Thoracic aorta (tissue), 2 donors: ENCODE results near the gene MAN1C1. TPM values are rescaled to one million over a fixed set of nuclear protein-coding genes. Genes with fewer than 3 reads are reported as not detected.

Experiments
- ATAC-seq: fragments of 150-250 bp; one replicate; pipeline ENCODE4 v1.8.0; 2017; ENCODE audit warnings: low read depth; ENCODE audit not compliant: insufficient number of reproducible peaks, low FRiP score
- DNase-seq: peaks from one replicate; pipeline ENCODE4 v3.0.0-alpha.2; 2020; ENCODE audit warnings: low spot score
- H3K27ac ChIP-seq, 2 donors: fragments of 200-600 bp; sonication (generic); 1 replicate in 1 of 2; 2 replicates in 1 of 2; pipeline ENCODE4 v1.5.1; 2016; ENCODE audit warnings: mild to moderate bottlenecking in 2 of 2, moderate library complexity in 2 of 2
- H3K27me3 ChIP-seq: fragments of 200-600 bp; sonication (generic); replicated peaks from 2 replicates; pipeline ENCODE4 v1.6.0; 2016; ENCODE audit warnings: mild to moderate bottlenecking; ENCODE audit not compliant: insufficient read depth
- H3K36me3 ChIP-seq: fragments of 200-600 bp; sonication (generic); one replicate; pipeline ENCODE4 v1.5.1; 2016
- H3K4me1 ChIP-seq, 2 donors: fragments of 200-600 bp; sonication (generic); 1 replicate in 1 of 2; 2 replicates in 1 of 2; pipeline versions ENCODE4 v1.5.1 to v1.6.0; 2016; ENCODE audit warnings: low read depth in 2 of 2, mild to moderate bottlenecking in 1 of 2; ENCODE audit not compliant: control insufficient read depth in 1 of 2
- H3K4me3 ChIP-seq: fragments of 200-600 bp; sonication (generic); 2 replicates; pipeline ENCODE4 v1.5.1; 2016; ENCODE audit warnings: mild to moderate bottlenecking
- H3K9me3 ChIP-seq: fragments of 200-600 bp; sonication (generic); 2 replicates; pipeline ENCODE4 v1.5.1; 2016
- CTCF ChIP-seq: fragments of 200-600 bp; sonication (generic); IDR thresholded peaks from one replicate; pipeline ENCODE4 v1.5.1; 2019; ENCODE audit warnings: antibody characterized with exemption
- total RNA-seq, 2 donors: library from RNA; depleted of rRNA; stranded (reverse); fragments of >200 nt; gene quantifications; one replicate each; pipeline versions ENCODE4 v1.1.0 to v1.2.3, GENCODE V29; 2016

Gene MAN1C1
- total RNA-seq, 2 donors from 2014 or later = 21.0 to 26.0 TPM

- DNase-seq = no peak
- H3K9me3 ChIP-seq = no peaks in the 10 kb centered on the region
- H3K27me3 ChIP-seq = no peaks in the 10 kb centered on the region
- no peak for TF ChIP-seq CTCF
- ATAC-seq = no peak
- peaks cover 14 to 25% of the 10 kb centered on the region in 2 donors for H3K4me1 ChIP-seq
- H3K36me3 ChIP-seq = no peaks in the 10 kb centered on the region
- H3K27ac ChIP-seq = no peak overlapping the region
- H3K4me3 ChIP-seq = no peak overlapping the region
These were observed 40.7 kb downstream of the MAN1C1 start for GRCh38 chr1:25657121-25657882.

DNA sequence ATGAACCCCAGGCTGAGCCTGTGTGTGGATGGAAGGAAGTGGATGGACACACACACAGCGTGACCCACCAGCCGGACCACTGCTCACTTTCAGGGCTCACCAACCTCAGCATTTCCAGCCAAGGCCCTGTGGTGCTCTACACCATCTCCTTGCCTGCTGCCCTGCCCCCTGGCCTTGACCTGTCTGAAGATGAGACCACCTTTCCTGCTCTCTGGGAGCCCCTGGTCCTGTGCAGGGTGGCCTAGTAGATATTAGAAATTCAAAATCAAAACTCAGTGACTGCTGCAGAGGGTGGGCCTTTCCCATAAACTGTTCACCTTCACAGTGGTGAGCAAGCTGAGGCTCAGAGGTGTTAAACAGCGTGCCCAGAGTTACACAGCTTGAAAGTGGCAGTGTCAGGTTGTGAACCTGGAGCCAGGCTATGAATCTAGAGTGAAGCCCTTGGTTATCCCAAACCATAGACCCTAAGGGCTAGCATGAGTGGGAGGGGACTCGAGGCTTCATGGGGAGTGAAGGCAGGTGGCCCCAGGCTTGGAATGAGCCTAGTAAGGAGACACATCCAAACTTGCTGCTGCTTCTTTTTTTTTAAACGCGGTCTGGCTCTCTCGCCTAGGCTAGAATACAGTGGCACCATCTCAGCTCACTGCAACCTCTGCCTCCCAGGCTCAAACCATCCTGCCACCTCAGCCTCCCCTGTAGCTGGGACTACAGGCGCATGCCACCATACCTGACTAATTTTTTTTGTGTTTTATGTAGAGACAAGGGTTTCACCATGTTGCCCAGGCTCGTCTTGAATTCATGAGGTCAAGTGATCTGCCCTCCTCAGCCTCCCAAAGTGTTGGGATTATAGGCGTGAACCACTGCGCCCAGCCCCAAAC is 41.5 kb downstream of the MAN1C1 start:
- Histone ChIP-seq H3K4me3 (no peak overlapping the region), H3K9me3 (no peaks in the 10 kb centered on the region), H3K36me3 (no peaks in the 10 kb centered on the region), H3K27ac (no peak overlapping the region), H3K4me1 (peaks cover 8 to 17% of the 10 kb centered on the region in 2 donors), H3K27me3 (no peaks in the 10 kb centered on the region)
- ATAC-seq (no peak), DNase-seq (no peak)
- no peak for TF ChIP-seq CTCF

- Histone ChIP-seq H3K9me3 (no peaks in the 10 kb centered on the region), H3K27me3 (no peaks in the 10 kb centered on the region), H3K36me3 (no peaks in the 10 kb centered on the region), H3K4me3 (no peak overlapping the region), H3K27ac (peak overlapping the region; percentile 12 to 31), H3K4me1 (peaks cover 8 to 16% of the 10 kb centered on the region in 2 donors)
- ATAC-seq = no peak
- no peak for TF ChIP-seq CTCF
- no peak for DNase-seq
These were observed 42.3 kb downstream of the MAN1C1 start for GRCh38 chr1:25658791-25659431.

DNA sequence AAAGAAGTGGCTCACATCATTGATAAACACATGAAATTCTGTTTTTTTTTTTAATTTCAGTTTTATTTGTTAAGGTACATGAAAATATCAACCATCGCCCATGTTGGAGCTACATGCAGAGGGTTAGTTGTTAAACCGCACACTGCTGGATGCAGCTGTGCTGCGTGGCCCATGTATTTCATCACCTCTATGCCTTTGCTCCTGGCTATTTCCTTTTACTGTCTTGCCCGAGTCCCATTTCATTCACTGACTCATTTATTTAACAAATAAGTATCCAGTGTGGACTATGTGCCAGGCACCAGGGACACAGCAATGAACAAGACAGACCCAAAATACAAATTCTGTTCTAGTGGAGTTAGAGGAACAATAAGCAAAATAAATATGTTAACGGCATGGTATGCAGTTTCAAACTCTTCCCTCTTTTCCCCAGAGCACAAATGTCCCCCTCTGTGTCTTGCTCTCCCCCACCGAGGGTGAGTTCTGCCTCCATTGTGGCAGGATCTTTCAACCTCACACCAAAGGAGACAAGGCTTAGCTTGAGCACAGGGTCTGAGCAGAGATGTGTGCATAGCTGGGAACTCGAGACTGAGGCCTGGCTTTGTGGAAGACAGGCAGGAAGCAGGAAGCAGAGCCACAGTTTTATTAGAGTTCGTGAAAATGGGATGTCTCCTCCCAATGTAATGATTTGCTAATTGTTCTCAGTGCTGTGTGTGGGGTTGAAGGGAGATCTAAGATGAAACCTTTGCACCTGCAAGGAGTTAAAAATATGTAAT is 44.6 kb downstream of the MAN1C1 start:
- DNase-seq (no peak), ATAC-seq (no peak)
- TF ChIP-seq CTCF = no peak
- H3K9me3 ChIP-seq = no peaks in the 10 kb centered on the region
- H3K4me1 ChIP-seq = peaks cover 8 to 16% of the 10 kb centered on the region in 2 donors
- no peak overlapping the region for H3K4me3 ChIP-seq
- no peaks in the 10 kb centered on the region for H3K27me3 ChIP-seq
- H3K27ac ChIP-seq = no peak overlapping the region
- H3K36me3 ChIP-seq = no peaks in the 10 kb centered on the region
